ENCODE results near the gene PDE5A.
"Not testable (repeated sequence)": the region's sequence is repeated elsewhere in the genome, so short reads cannot be mapped to it uniquely, and the experiment has no call there.

Gene PDE5A

GRCh38 chr4:119628281-119629141, at the start of gene PDE5A:
Gene PDE5A (minus strand): TSS chr4:119628804. CDS start chr4:119628671, 133 bp downstream.
- DNase-seq, result peak; percentile 27

GRCh38 chr4:119676101-119676500, 47.5 kb upstream of the PDE5A start:
- DNase-seq, result no peak

- no peak for DNase-seq
Observed at GRCh38 chr4:119675391-119675790, 46.8 kb upstream of the PDE5A start.

- DNase-seq, result no peak
Observed at GRCh38 chr4:119672938-119673337, 44.3 kb upstream of the PDE5A start.

- DNase-seq, result no peak
Observed at GRCh38 chr4:119672086-119672485, 43.5 kb upstream of the PDE5A start.

GRCh38 chr4:119671205-119671604, 42.6 kb upstream of the PDE5A start:
- DNase-seq, result no peak

- DNase-seq, result no peak
Observed at GRCh38 chr4:119667802-119668201, 39.2 kb upstream of the PDE5A start.

- DNase-seq, result no peak
Observed at GRCh38 chr4:119666653-119667091, 38.1 kb upstream of the PDE5A start.

- DNase-seq, result no peak
Observed at GRCh38 chr4:119665752-119666151, 37.1 kb upstream of the PDE5A start.

GRCh38 chr4:119664168-119664907, 35.7 kb upstream of the PDE5A start:
- DNase-seq, result no peak

- no peak for DNase-seq
Observed at GRCh38 chr4:119663160-119663788, 34.7 kb upstream of the PDE5A start.

- DNase-seq, result not testable (repeated sequence)
Observed at GRCh38 chr4:119662612-119663011, 34.0 kb upstream of the PDE5A start.

GRCh38 chr4:119661231-119661630, 32.6 kb upstream of the PDE5A start:
- no peak for DNase-seq

- no peak for DNase-seq
Observed at GRCh38 chr4:119659576-119659975, 31.0 kb upstream of the PDE5A start.

- no peak for DNase-seq
Observed at GRCh38 chr4:119657111-119657611, 28.6 kb upstream of the PDE5A start.

GRCh38 chr4:119656342-119656741, 27.7 kb upstream of the PDE5A start:
- DNase-seq, result no peak

GRCh38 chr4:119655111-119655837, 26.7 kb upstream of the PDE5A start:
- DNase-seq, result no peak

GRCh38 chr4:119653990-119654389, 25.4 kb upstream of the PDE5A start:
- DNase-seq, result no peak

GRCh38 chr4:119652998-119653397, 24.4 kb upstream of the PDE5A start:
- DNase-seq, result no peak

GRCh38 chr4:119648398-119648797, 19.8 kb upstream of the PDE5A start:
- no peak for DNase-seq

- DNase-seq, result no peak
Observed at GRCh38 chr4:119647558-119647957, 19.0 kb upstream of the PDE5A start.

GRCh38 chr4:119646347-119647071, 17.9 kb upstream of the PDE5A start:
- no peak for DNase-seq
